HG02852 (cell line): ENCODE measurements around the gene TRIM31.

ENCODE experiments used
- ATAC-seq: cut with Tn5 transposase; IDR thresholded peaks from one replicate; pipeline ENCODE4 v1.9.1; 2021; ENCODE audit warnings: mild to moderate bottlenecking, moderate library complexity; ENCODE audit not compliant: unreplicated experiment

TRIM31 gene

DNA sequence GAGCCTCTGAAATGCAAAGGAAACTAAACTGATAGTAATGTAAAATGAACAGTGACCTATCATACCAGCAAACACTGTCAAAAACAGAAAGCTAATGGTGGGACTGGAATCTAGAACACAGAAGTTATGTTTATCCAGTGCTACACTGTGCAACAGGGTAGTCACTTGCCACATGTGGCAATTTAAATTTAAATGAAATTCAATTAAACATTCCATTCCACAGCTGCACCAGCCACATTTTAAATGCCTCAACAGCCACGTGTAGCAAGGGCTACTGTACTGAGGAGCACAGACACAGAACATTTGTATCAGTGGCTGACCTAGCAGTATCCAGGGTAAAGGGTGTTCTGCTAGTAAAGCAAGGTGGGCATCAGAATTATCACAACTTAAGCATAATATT, 57.4 kb downstream of the TRIM31 start:
- no peak for ATAC-seq

DNA sequence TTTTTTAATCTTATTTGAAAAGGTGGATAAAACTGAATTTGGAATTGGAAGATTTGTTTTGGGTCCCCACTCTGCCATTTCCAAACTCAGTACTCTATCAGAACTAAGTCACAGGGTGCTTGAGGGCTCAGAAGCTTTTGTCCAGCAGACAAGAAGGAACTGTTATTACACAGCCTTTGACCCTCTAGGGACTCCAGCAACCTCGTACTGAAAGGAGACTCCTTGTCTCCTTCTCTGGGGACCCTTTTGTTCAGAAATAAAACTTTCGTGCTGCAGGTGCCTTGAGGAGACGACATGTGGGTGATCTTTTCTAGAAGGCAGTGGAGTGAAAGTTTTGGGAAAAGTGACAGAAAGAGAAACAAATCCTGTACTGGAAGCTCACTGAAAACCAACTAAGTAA, 59.2 kb downstream of the TRIM31 start:
- no peak for ATAC-seq
